Measurements from ENCODE around the gene TEKT1.
A peak's percentile ranks its signal among the peaks of the same experiment; 100 is the strongest.
"Not testable (repeated sequence)": the region's sequence is repeated elsewhere in the genome, so short reads cannot be mapped to it uniquely, and the experiment has no call there.

Gene TEKT1

GRCh38 chr17:6862122-6862521 is 30.6 kb upstream of the TEKT1 start:
- no peak overlapping the region for H3K4me3 ChIP-seq (ENCODE audit: low read depth, low read length)
- TF ChIP-seq CTCF (IDR thresholded peaks at IDR 0.05; ENCODE audit: borderline replicate concordance, insufficient read depth, low read depth, low read length) = no peak

GRCh38 chr17:6857904-6858303 is 26.4 kb upstream of the TEKT1 start:
- TF ChIP-seq CTCF (IDR thresholded peaks at IDR 0.05; ENCODE audit: borderline replicate concordance, insufficient read depth, low read depth, low read length) = no peak

GRCh38 chr17:6857336-6857735 is 25.8 kb upstream of the TEKT1 start:
- no peak overlapping the region for H3K4me3 ChIP-seq (ENCODE audit: low read depth, low read length)
- no peak for TF ChIP-seq CTCF (IDR thresholded peaks at IDR 0.05; ENCODE audit: borderline replicate concordance, insufficient read depth, low read depth, low read length)

More at GRCh38 chr17:6857904-6858303, 26.4 kb upstream of the TEKT1 start:
- H3K4me3 ChIP-seq (ENCODE audit: low read depth, low read length) = no peak overlapping the region

GRCh38 chr17:6856051-6856450 is 24.5 kb upstream of the TEKT1 start:
- no peak for TF ChIP-seq CTCF (IDR thresholded peaks at IDR 0.05; ENCODE audit: borderline replicate concordance, insufficient read depth, low read depth, low read length)
- H3K4me3 ChIP-seq (ENCODE audit: low read depth, low read length) = no peak overlapping the region

GRCh38 chr17:6853764-6854442 is 22.4 kb upstream of the TEKT1 start:
- TF ChIP-seq CTCF (IDR thresholded peaks at IDR 0.05; ENCODE audit: borderline replicate concordance, insufficient read depth, low read depth, low read length) = peak; percentile 48; the same call in 1 of the 2 replicates

GRCh38 chr17:6848545-6849179 is 17.1 kb upstream of the TEKT1 start:
- not testable (repeated sequence) for H3K4me3 ChIP-seq (ENCODE audit: low read depth, low read length)

More at GRCh38 chr17:6853764-6854442, 22.4 kb upstream of the TEKT1 start:
- H3K4me3 ChIP-seq (ENCODE audit: low read depth, low read length) = peak overlapping the region; percentile 36

- H3K4me3 ChIP-seq (ENCODE audit: low read depth, low read length) = not testable (repeated sequence)
Measured at GRCh38 chr17:6846138-6846537, 14.6 kb upstream of the TEKT1 start.

GRCh38 chr17:6844406-6844805 is 12.9 kb upstream of the TEKT1 start:
- not testable (repeated sequence) for H3K4me3 ChIP-seq (ENCODE audit: low read depth, low read length)

All from GM12875 (cell line).